Transverse colon (tissue), 4 donors: ENCODE data around the gene CBX3. TPM values are rescaled to one million over a fixed set of nuclear protein-coding genes. Genes with fewer than 3 reads are reported as not detected.

ENCODE experiments used
- DNase-seq: peaks from one replicate; pipeline ENCODE4 v3.0.0-alpha.2; 2019
- H3K27ac ChIP-seq, 4 donors: fragments of 200-600 bp; sonication (generic); 2 replicates each; pipeline ENCODE4 v1.5.1; 2016 to 2018; ENCODE audit warnings: inconsistent platforms in 4 of 4
- H3K27me3 ChIP-seq: fragments of 200-600 bp; sonication (generic); 2 replicates; pipeline ENCODE4 v1.5.1; 2017; ENCODE audit warnings: inconsistent platforms
- H3K36me3 ChIP-seq, 4 donors: fragments of 200-600 bp; sonication (generic); 2 replicates each; pipeline ENCODE4 v1.5.1; 2017 to 2019; ENCODE audit warnings: inconsistent platforms in 4 of 4
- H3K4me1 ChIP-seq, 4 donors: fragments of 200-600 bp; sonication (generic); 2 replicates each; pipeline ENCODE4 v1.5.1; 2017 to 2020; ENCODE audit warnings: inconsistent platforms in 4 of 4
- H3K4me3 ChIP-seq, 4 donors: fragments of 200-600 bp; sonication (generic); 1 replicate in 1 of 4; 2 replicates in 3 of 4; pipeline versions ENCODE4 v1.5.1 to v1.6.1; 2017 to 2019; ENCODE audit warnings: inconsistent platforms in 4 of 4
- H3K9me3 ChIP-seq, 2 donors: fragments of 200-600 bp; sonication (generic); 2 replicates each; pipeline ENCODE4 v1.5.1; 2017 to 2019; ENCODE audit warnings: inconsistent platforms in 2 of 2
- CTCF ChIP-seq, 5 experiments: fragments of 200-600 bp in 3 of 5; fragments of 450-650 bp in 2 of 5; sonication (generic) in 3 of 5; IDR thresholded peaks; 1 replicate in 2 of 5; 2 replicates in 3 of 5; pipeline ENCODE4 v1.5.1; 2016 to 2017; ENCODE audit warnings: antibody characterized with exemption in 5 of 5, inconsistent platforms in 3 of 5, mild to moderate bottlenecking in 2 of 5, moderate library complexity in 1 of 5
- EP300 ChIP-seq: sonication (generic); formaldehyde crosslinking; IDR thresholded peaks from one replicate; pipeline ENCODE4 v1.6.1; 2017; ENCODE audit warnings: antibody characterized with exemption, low read depth
- POLR2A ChIP-seq: fragments of 450-650 bp; IDR thresholded peaks from one replicate; pipeline ENCODE4 v1.6.1; 2016; ENCODE audit warnings: antibody characterized with exemption, mild to moderate bottlenecking, moderate library complexity
- POLR2AphosphoS5 ChIP-seq, 3 donors: sonication (generic); formaldehyde crosslinking; IDR thresholded peaks; one replicate each; pipeline ENCODE4 v1.6.1; 2016; ENCODE audit warnings: antibody characterized with exemption in 3 of 3
- WGBS, 2 donors: methylation state at CpG; one replicate each; pipeline ENCODE4 v1.1.5; 2018; ENCODE audit warnings: low coverage in 1 of 2; 5-methylcytosine and 5-hydroxymethylcytosine counted together
- in situ Hi-C, 4 donors: fragments of 200-750 bp; cut with MboI; loops; one replicate each; pipeline versions ENCODE4 v1.15.0 to v1.15.1; 2017; ENCODE audit warnings: low sequenced_read_pairs in 3 of 4, low pct_ligation_motif_present in 1 of 4, low pct_unique_long_range_greater_than_20kb in 1 of 4
- intact Hi-C: fragments of 100-400 bp; cut with DNase I; formaldehyde crosslinking; loops from one replicate; pipeline ENCODE4 v1.15.1; 2023; ENCODE audit warnings: low total_unique reads
- total RNA-seq, 4 donors: library from RNA; depleted of rRNA; stranded (reverse); fragments of >200 nt; gene quantifications; one replicate each; pipeline ENCODE4 v1.1.0, GENCODE V29; 2016

CBX3 gene
- total RNA-seq, 4 donors from 2014 or later: 48.2 to 107 (median 60.3) TPM

GRCh38 chr7:26190417-26190869 is 11.1 kb upstream of the CBX3 start:
- H3K4me1 ChIP-seq: peaks cover 24 to 45% (median 32%) of the 10 kb centered on the region in 4 donors
- intact Hi-C loops: no loop called here

GRCh38 chr7:26191233-26191973 is 10.1 kb upstream of the CBX3 start:
- TF ChIP-seq CTCF (IDR thresholded peaks at IDR 0.05) (no peak), POLR2A (no peak), POLR2AphosphoS5 (IDR thresholded peaks at IDR 0.05) (no peak)
- Histone ChIP-seq H3K4me3 (no peak overlapping the region), H3K36me3 (peaks cover 0 to 79% (median 36%) of the 10 kb centered on the region in 4 donors), H3K9me3 (no peaks in the 10 kb centered on the region), H3K27me3 (no peaks in the 10 kb centered on the region), H3K27ac (no peak overlapping the region), H3K4me1 (peaks cover 27 to 54% (median 41%) of the 10 kb centered on the region in 4 donors)
- in situ Hi-C loops: loop anchor here in 2 of 4 donors (10.0 to 25.0 kb wide), 2 partner anchors 97 to 971 kb away; partner anchors contain the start of genes HOXA10 (in 2 of the 2), HOXA3 (in 2 of the 2), HOXA7 (in 2 of the 2) and HOXA9 (in 2 of the 2)
- DNase-seq: no peak
- WGBS, 2 donors: 65 to 69% methylated on average over 7 of the region's 7 CpGs
- intact Hi-C loops: no loop called here

More at GRCh38 chr7:26190417-26190869, 11.1 kb upstream of the CBX3 start:
- H3K27ac ChIP-seq: no peak overlapping the region
- no peaks in the 10 kb centered on the region for H3K27me3 ChIP-seq
- WGBS, 2 donors: 55 to 85% methylated on average over 1 of the region's 1 CpG
- in situ Hi-C loops: loop anchor here in 2 of 4 donors (10.0 to 25.0 kb wide), 2 partner anchors 96 to 972 kb away; partner anchors contain the start of genes HOXA10 (in 2 of the 2), HOXA3 (in 2 of the 2), HOXA7 (in 2 of the 2) and HOXA9 (in 2 of the 2)
- peaks cover 0 to 69% (median 32%) of the 10 kb centered on the region in 4 donors for H3K36me3 ChIP-seq
- no peak for DNase-seq
- H3K9me3 ChIP-seq: no peaks in the 10 kb centered on the region
- no peak overlapping the region for H3K4me3 ChIP-seq
- no peak for TF ChIP-seq EP300
- no peak for TF ChIP-seq POLR2AphosphoS5 (IDR thresholded peaks at IDR 0.05)
- TF ChIP-seq POLR2A: no peak
- no peak for TF ChIP-seq CTCF (IDR thresholded peaks at IDR 0.05)

GRCh38 chr7:26191974-26192479 is 9.5 kb upstream of the CBX3 start:
- Histone ChIP-seq H3K36me3 (peaks cover 0 to 85% (median 39%) of the 10 kb centered on the region in 4 donors), H3K4me1 (peaks cover 33 to 60% (median 47%) of the 10 kb centered on the region in 4 donors), H3K9me3 (no peaks in the 10 kb centered on the region), H3K27me3 (no peaks in the 10 kb centered on the region), H3K4me3 (no peak overlapping the region), H3K27ac (no peak overlapping the region)
- TF ChIP-seq CTCF (IDR thresholded peaks at IDR 0.05) (no peak), EP300 (no peak), POLR2A (no peak), POLR2AphosphoS5 (IDR thresholded peaks at IDR 0.05) (no peak)
- DNase-seq: no peak
- intact Hi-C loops (no loop called here), in situ Hi-C loops (loop anchor here in 2 of 4 donors (10.0 to 25.0 kb wide), 2 partner anchors 97 to 970 kb away; partner anchors contain the start of genes HOXA10 (in 2 of the 2), HOXA3 (in 2 of the 2), HOXA7 (in 2 of the 2) and HOXA9 (in 2 of the 2))
- WGBS, 2 donors: 73 to 74% methylated on average over 1 of the region's 1 CpG

- Histone ChIP-seq H3K27ac (no peak overlapping the region), H3K4me3 (no peak overlapping the region), H3K9me3 (no peaks in the 10 kb centered on the region), H3K36me3 (peaks cover 0 to 90% (median 39%) of the 10 kb centered on the region in 4 donors), H3K4me1 (peaks cover 39 to 66% (median 52%) of the 10 kb centered on the region in 4 donors), H3K27me3 (no peaks in the 10 kb centered on the region)
- in situ Hi-C loops (loop anchor here in 2 of 4 donors (10.0 to 25.0 kb wide), 2 partner anchors 98 to 970 kb away; partner anchors contain the start of genes HOXA10 (in 2 of the 2), HOXA3 (in 2 of the 2), HOXA7 (in 2 of the 2) and HOXA9 (in 2 of the 2)), intact Hi-C loops (no loop called here)
- no peak for TF ChIP-seq POLR2AphosphoS5 (IDR thresholded peaks at IDR 0.05)
- no peak for TF ChIP-seq POLR2A
- TF ChIP-seq EP300: no peak
- TF ChIP-seq CTCF (IDR thresholded peaks at IDR 0.05): no peak
- DNase-seq: peak; percentile 16
- WGBS, 2 donors: 61 to 64% methylated on average over 3 of the region's 3 CpGs
Observed at GRCh38 chr7:26192485-26193087, 9.0 kb upstream of the CBX3 start.
